GM12874 (cell line): ENCODE results near the gene CDKN2AIP.

ENCODE experiments used
- TF ChIP-seq, protein P1 (sequence below): IDR thresholded peaks from 2 replicates; pipeline ENCODE4 v1.5.1; 2011; ENCODE audit warnings: low read depth, mild to moderate bottlenecking, control low read depth, low read length, moderate library complexity; ENCODE audit not compliant: insufficient read depth

Gene CDKN2AIP

DNA sequence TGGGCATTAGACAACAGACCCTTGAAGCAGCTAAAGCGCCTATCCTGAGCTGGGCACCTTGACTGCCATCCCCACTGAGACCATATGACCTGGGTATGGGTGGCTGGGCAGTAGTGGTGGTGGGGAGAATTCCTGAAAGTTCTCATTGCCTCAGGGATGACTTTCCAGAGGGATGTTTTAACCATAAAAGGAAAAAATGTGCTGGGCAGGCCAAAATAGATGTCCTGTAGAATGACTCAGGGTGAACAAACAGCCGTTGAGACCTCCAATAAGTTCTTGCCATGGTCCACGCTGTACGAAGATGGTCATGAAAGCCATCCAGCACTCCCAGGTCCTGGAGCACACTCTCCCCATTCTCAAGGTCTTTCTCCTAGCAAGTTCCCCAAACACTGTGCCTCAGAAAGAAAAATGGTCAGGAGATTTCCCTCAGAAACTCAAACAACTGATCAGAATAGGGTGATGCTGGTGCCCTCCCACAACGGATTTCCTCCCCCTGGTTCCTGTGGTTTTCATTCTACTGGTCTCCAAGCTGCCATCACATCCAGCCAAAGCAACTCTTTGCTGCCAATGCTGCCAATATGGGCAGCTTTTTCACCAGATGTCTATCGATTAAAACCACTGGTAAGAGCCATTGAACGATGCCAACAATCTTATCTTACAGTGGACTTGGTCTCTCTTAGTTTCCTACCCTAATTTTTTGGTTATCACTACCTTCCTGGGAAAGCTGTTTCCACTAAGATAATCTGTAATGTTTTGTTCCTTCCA, 11.2 kb downstream of the CDKN2AIP start:
- TF ChIP-seq, protein P1, sequence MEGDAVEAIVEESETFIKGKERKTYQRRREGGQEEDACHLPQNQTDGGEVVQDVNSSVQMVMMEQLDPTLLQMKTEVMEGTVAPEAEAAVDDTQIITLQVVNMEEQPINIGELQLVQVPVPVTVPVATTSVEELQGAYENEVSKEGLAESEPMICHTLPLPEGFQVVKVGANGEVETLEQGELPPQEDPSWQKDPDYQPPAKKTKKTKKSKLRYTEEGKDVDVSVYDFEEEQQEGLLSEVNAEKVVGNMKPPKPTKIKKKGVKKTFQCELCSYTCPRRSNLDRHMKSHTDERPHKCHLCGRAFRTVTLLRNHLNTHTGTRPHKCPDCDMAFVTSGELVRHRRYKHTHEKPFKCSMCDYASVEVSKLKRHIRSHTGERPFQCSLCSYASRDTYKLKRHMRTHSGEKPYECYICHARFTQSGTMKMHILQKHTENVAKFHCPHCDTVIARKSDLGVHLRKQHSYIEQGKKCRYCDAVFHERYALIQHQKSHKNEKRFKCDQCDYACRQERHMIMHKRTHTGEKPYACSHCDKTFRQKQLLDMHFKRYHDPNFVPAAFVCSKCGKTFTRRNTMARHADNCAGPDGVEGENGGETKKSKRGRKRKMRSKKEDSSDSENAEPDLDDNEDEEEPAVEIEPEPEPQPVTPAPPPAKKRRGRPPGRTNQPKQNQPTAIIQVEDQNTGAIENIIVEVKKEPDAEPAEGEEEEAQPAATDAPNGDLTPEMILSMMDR = no peak

DNA sequence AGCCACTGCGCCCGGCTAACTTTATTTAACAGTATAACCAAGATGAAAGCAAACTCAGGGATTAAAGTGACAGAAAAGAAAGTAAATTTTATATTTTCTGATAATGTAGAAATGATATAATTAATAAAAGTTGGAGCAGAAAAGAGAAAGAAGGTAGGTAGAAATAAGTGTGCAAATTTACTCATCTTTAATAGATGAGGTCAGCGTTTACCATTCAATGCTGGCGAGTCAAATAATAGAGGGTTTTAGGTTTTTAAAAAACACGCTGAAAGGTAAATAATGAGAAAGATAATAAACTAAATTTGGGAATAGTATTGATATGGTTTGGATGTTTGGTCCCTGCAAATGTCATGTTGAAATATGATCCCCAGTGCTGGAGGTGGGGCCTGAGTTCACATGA, 13.6 kb downstream of the CDKN2AIP start:
- TF ChIP-seq, protein P1 = no peak

DNA sequence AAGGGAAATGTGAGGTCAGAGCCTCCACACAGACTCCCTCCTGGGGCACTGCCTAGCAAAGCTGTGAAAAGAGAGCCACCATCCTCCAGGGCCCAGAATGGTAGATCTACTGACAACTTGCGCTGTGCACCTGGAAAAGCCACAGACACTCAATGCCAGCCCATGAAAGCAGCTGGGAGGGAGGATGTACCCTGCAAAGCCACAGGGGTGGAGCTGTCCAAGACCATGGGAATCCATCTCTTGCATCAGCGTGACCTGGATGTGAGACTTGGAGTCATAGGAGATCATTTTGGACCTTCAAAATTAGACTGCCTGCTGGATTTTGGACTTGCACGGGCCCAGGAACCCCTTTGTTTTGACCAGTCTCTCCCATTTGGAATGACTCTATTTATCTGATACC, 22.8 kb downstream of the CDKN2AIP start:
- TF ChIP-seq, protein P1 = no peak

DNA sequence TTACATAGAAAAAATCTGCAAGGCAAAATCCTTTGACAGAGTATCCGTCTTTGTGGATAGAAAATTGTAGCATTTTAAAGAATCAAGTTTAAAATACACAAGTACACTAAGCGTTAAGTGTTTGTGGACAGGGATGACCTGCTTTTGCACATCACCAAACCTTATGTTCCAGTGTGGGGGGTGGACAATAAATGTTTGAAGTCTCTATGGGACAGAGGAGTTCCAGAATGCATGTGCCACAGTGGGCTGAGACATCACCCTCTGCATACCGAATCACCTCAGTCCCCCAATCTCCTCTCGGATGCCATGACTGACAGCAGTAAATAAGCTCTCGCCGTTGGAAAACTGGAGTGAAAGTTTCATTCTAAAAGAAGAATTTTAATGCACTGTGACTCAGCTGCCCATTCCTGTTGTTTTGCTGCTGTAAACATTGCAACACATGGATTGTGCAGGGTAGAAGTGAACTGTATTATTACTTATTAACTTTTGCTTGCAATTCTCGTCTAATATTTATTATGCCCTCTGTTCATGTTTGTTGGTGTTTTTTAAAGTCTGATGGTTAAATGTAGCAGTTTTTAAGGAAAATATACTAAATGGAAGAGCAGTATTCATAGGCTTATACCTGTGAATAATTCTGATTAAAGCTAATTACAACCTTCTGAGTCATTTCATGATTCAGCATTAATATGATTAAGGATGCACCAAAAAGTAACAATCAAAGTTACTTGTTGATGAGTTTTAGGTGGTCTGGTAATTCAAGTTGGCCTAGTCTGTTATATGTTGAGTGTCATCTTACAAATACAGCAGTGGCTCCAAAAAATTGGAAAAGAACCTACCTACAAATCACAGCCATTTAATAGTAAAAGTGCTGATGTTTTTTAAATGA, 24.0 kb downstream of the CDKN2AIP start:
- TF ChIP-seq, protein P1 = no peak

DNA sequence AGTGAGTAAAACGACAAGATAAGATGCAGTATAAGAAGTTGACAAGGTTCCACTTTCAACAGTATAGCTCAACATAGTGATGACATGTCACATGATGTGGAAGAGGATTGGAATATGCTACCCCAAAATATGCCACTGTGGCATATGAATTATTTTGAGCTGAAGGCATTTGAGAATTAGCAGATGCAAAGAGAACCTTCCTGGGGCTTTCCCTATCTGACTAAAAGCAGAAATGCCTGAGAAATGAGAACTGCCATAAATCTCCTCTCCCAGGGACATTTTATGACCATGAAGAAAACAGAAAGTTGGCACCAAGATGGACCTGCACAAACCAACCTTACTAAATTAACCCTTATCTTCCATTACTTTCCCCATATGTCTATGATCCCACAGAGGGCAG, 24.8 kb downstream of the CDKN2AIP start:
- TF ChIP-seq, protein P1 = no peak

DNA sequence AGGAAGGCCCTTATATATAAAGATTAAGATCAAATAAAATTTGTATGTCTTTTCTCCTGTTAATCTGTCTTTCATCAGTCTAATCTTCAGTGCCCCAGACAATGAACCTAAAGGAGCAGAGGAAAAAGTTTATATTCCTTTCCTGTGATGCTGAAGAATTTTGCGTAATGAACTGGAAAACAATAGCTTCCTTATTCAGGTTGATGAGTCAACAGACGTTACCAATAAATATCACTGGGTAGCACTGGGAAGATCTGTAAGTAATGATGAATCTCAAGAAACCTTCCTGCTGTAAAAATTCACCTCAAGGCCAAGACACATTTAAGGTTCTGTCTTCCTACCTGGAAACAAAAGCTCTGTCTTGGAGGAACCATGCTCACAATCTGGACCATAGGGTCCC, 25.5 kb downstream of the CDKN2AIP start:
- TF ChIP-seq, protein P1 = no peak

DNA sequence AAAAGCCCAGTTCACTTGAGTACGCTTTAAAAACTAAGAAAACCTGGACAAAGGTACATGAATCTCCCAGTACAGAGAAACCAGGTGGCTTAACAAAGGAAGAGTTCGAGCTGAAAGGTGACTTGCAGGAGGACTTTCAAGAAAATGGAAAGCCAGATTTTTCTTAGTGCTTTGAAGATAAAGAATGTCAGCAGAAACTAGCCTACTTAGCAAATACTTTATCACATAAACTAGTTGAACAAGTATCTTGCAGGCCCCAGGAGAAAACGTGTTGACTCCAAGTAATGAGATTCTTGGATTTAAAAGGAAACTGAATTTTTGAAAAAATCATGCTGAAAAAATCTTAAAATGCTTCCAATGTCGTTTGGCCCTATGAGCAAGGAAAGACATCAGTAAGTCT, 26.4 kb downstream of the CDKN2AIP start:
- TF ChIP-seq, protein P1 = no peak
